Tibial nerve (tissue), 3 donors: ENCODE data around the gene CARD9.

Experiments
- CTCF ChIP-seq, 5 experiments: fragments of 200-600 bp in 3 of 5; fragments of 450-650 bp in 2 of 5; sonication (generic) in 3 of 5; IDR thresholded peaks; one replicate each; pipeline ENCODE4 v1.5.1; 2016 to 2019; ENCODE audit warnings: antibody characterized with exemption in 5 of 5, mild to moderate bottlenecking in 3 of 5, moderate library complexity in 2 of 5
- POLR2A ChIP-seq, 2 donors: fragments of 450-650 bp; IDR thresholded peaks; one replicate each; pipeline ENCODE4 v1.6.1; 2017; ENCODE audit warnings: antibody characterized with exemption in 2 of 2, mild to moderate bottlenecking in 2 of 2, moderate library complexity in 2 of 2

- TF ChIP-seq CTCF (IDR thresholded peaks at IDR 0.05): no peak
- TF ChIP-seq POLR2A (IDR thresholded peaks at IDR 0.05): no peak
Observed at GRCh38 chr9:136332482-136332983, 40.9 kb downstream of the CARD9 start.
